Lower lobe of right lung (tissue), 2 donors: ENCODE data around the gene WASL. TPM values are rescaled to one million over a fixed set of nuclear protein-coding genes. Genes with fewer than 3 reads are reported as not detected.
A peak's percentile ranks its signal among the peaks of the same experiment; 100 is the strongest.

Experiments used
- ATAC-seq, 2 donors: fragments of 200-7000 bp; cut with Tn5 transposase; one replicate each; pipeline ENCODE4 v1.9.1; 2020 to 2022; ENCODE audit warnings: mild to moderate bottlenecking in 2 of 2, moderate library complexity in 2 of 2
- DNase-seq: peaks from one replicate; pipeline ENCODE4 v3.0.0-alpha.2; 2020
- H3K27ac ChIP-seq: fragments of 200-600 bp; one replicate; pipeline ENCODE4 v1.8.0; 2022
- H3K27me3 ChIP-seq: fragments of 200-600 bp; one replicate; pipeline ENCODE4 v1.8.0; 2022; ENCODE audit warnings: low read depth
- H3K36me3 ChIP-seq: fragments of 200-600 bp; one replicate; pipeline ENCODE4 v1.8.0; 2022; ENCODE audit warnings: mild to moderate bottlenecking
- H3K4me1 ChIP-seq: fragments of 200-600 bp; one replicate; pipeline ENCODE4 v1.8.0; 2022
- H3K4me3 ChIP-seq: fragments of 200-600 bp; one replicate; pipeline ENCODE4 v1.8.0; 2022; ENCODE audit warnings: mild to moderate bottlenecking
- H3K9me3 ChIP-seq: fragments of 200-600 bp; one replicate; pipeline ENCODE4 v1.8.0; 2022
- CTCF ChIP-seq: fragments of 200-600 bp; IDR thresholded peaks from one replicate; pipeline ENCODE4 v1.8.0; 2022; ENCODE audit warnings: antibody characterized with exemption, mild to moderate bottlenecking
- intact Hi-C: fragments of 100-400 bp; cut with DNase I; formaldehyde crosslinking; loops from one replicate; pipeline ENCODE4 v1.11.0; 2022
- total RNA-seq: library from RNA; stranded (reverse); fragmentation: NEBNext Ultra II Directional; extraction: Animal tissue kit (Norgen Biotek cat#: 25700); gene quantifications from one replicate; pipeline ENCODE4 v1.2.1, GENCODE V29; 2021
- donor health status: DM: no; HTN: yes; CAD: no; lungs with severe emphysema.

WASL gene
- total RNA-seq, 1 donor from 2014 or later = 33.3 TPM

DNA sequence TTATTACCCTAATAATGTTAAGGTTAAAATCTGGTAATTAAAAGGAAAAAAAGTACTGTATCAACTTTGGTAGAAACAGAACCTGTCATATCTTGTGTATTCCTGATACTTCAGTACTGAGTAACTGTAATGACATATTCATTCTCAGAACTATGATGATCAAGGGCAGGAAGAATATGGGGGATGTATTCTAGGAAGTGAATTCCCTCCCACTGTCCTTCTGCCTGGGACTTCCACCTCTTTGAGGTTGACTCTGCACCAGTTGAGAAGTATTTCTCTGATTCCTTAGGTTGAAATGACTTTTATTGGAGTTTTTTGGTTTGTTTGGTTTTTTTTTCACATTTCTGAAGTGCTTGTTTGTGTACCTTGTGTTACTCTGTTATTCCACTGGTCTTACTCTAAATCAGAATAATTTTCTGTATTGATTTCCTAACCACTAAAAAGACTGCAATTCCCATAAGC lies 36.9 kb downstream of the WASL start:
- peaks cover 22% of the 10 kb centered on the region for H3K36me3 ChIP-seq
- peak in 1 of 2 donors; percentile 63 for ATAC-seq
- H3K4me1 ChIP-seq = peaks cover 39% of the 10 kb centered on the region
- no peaks in the 10 kb centered on the region for H3K27me3 ChIP-seq
- no peak overlapping the region for H3K27ac ChIP-seq
- H3K9me3 ChIP-seq = no peaks in the 10 kb centered on the region
- DNase-seq = no peak
- intact Hi-C loops = no loop called here
- no peak for TF ChIP-seq CTCF
- no peak overlapping the region for H3K4me3 ChIP-seq

- Histone ChIP-seq H3K27me3 (no peaks in the 10 kb centered on the region), H3K27ac (no peak overlapping the region), H3K9me3 (no peaks in the 10 kb centered on the region), H3K36me3 (peaks cover 34% of the 10 kb centered on the region), H3K4me1 (peaks cover 37% of the 10 kb centered on the region), H3K4me3 (no peak overlapping the region)
- DNase-seq = no peak
- intact Hi-C loops = no loop called here
- no peak for TF ChIP-seq CTCF
- no peak for ATAC-seq
Measured at GRCh38 chr7:123710683-123711082, 38.1 kb downstream of the WASL start.

- no peak overlapping the region for H3K27ac ChIP-seq
- intact Hi-C loops = no loop called here
- DNase-seq = no peak
- peaks cover 45% of the 10 kb centered on the region for H3K36me3 ChIP-seq
- no peak for TF ChIP-seq CTCF
- peak in 1 of 2 donors; percentile 59 for ATAC-seq
- no peaks in the 10 kb centered on the region for H3K27me3 ChIP-seq
- H3K9me3 ChIP-seq = no peaks in the 10 kb centered on the region
- no peak overlapping the region for H3K4me3 ChIP-seq
- peaks cover 30% of the 10 kb centered on the region for H3K4me1 ChIP-seq
Measured at GRCh38 chr7:123709525-123709924, 39.3 kb downstream of the WASL start.

- Histone ChIP-seq H3K4me1 (peaks cover 6% of the 10 kb centered on the region), H3K27ac (no peak overlapping the region), H3K36me3 (peaks cover 66% of the 10 kb centered on the region), H3K27me3 (no peaks in the 10 kb centered on the region), H3K9me3 (no peaks in the 10 kb centered on the region), H3K4me3 (no peak overlapping the region)
- intact Hi-C loops = no loop called here
- no peak for ATAC-seq
- DNase-seq = no peak
- no peak for TF ChIP-seq CTCF
Measured at GRCh38 chr7:123705211-123705901, 43.4 kb downstream of the WASL start.

GRCh38 chr7:123695944-123696677 lies 52.7 kb downstream of the WASL start:
- no peak for TF ChIP-seq CTCF
- no peak for ATAC-seq

More at GRCh38 chr7:123695944-123696677, 52.7 kb downstream of the WASL start:
- Histone ChIP-seq H3K4me1 (no peaks in the 10 kb centered on the region), H3K36me3 (peaks cover 64% of the 10 kb centered on the region), H3K9me3 (no peaks in the 10 kb centered on the region), H3K27ac (no peak overlapping the region), H3K4me3 (no peak overlapping the region), H3K27me3 (no peaks in the 10 kb centered on the region)
- intact Hi-C loops = no loop called here
- no peak for DNase-seq
